AG04449 (cell line): ENCODE measurements around the gene RNLS.

Experiments used
- CTCF ChIA-PET: fragments of 350-600 bp; formaldehyde crosslinking; extraction: SDS; loops from one replicate; lab custom pipeline; 2021; ENCODE audit warnings: antibody characterized with exemption; lab: Yijun Ruan, JAX
- POLR2A ChIA-PET: fragments of 400-600, 350-600 bp; formaldehyde crosslinking; extraction: SDS; loops from one replicate; lab custom pipeline; 2020; ENCODE audit warnings: antibody characterized with exemption, inconsistent platforms; lab: Yijun Ruan, JAX
- DNase-seq: peaks from one replicate; pipeline ENCODE4 v3.0.0-alpha.2; 2010; ENCODE audit warnings: low read depth, low spot score
- H3K4me3 ChIP-seq: 2 replicates; pipeline ENCODE4 v1.5.1; 2011; ENCODE audit warnings: low read depth, mild to moderate bottlenecking, control low read depth, low read length
- TF ChIP-seq, protein P1 (sequence below): IDR thresholded peaks from one replicate; pipeline ENCODE4 v1.5.1; 2011; ENCODE audit warnings: mild to moderate bottlenecking, moderate library complexity, low read length, control low read depth, inconsistent platforms; ENCODE audit not compliant: insufficient read depth; ENCODE audit errors: missing control alignments

The RNLS gene

GRCh38 chr10:88528806-88529570 lies 54.1 kb downstream of the RNLS start:
- DNase-seq: no peak
- H3K4me3 ChIP-seq: no peak overlapping the region
- POLR2A ChIA-PET: no interaction called here
- TF ChIP-seq, protein P1, sequence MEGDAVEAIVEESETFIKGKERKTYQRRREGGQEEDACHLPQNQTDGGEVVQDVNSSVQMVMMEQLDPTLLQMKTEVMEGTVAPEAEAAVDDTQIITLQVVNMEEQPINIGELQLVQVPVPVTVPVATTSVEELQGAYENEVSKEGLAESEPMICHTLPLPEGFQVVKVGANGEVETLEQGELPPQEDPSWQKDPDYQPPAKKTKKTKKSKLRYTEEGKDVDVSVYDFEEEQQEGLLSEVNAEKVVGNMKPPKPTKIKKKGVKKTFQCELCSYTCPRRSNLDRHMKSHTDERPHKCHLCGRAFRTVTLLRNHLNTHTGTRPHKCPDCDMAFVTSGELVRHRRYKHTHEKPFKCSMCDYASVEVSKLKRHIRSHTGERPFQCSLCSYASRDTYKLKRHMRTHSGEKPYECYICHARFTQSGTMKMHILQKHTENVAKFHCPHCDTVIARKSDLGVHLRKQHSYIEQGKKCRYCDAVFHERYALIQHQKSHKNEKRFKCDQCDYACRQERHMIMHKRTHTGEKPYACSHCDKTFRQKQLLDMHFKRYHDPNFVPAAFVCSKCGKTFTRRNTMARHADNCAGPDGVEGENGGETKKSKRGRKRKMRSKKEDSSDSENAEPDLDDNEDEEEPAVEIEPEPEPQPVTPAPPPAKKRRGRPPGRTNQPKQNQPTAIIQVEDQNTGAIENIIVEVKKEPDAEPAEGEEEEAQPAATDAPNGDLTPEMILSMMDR: no peak
- CTCF ChIA-PET: interaction anchor here (1.0 kb wide), 1 partner anchor 24 kb away, joined by 3 read pairs; no protein-coding TSS in a partner anchor

DNA sequence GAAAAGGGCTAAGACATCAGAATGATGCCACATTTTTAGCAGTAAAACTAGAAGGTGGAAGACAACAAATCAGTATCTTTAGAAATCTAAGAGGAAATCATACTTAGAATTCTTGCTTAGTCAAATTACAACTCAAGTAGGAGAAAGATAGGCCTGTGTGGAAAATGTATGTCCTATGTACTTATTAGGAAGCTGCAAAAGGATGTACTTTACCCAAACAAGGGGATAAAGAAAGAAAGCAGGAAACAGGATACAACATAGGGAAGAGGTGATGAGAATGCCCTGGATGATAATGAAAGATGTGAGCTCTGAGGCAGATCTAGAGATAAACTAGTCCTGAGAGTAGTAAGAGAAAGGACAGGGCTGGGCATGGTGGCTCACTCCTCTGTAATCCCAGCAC lies 54.9 kb downstream of the RNLS start:
- TF ChIP-seq, protein P1: no peak
- H3K4me3 ChIP-seq: no peak overlapping the region
- ChIA-PET CTCF (interaction anchor here (1.0 kb wide), 1 partner anchor 24 kb away, joined by 3 read pairs; no protein-coding TSS in a partner anchor), POLR2A (no interaction called here)
- no peak for DNase-seq

DNA sequence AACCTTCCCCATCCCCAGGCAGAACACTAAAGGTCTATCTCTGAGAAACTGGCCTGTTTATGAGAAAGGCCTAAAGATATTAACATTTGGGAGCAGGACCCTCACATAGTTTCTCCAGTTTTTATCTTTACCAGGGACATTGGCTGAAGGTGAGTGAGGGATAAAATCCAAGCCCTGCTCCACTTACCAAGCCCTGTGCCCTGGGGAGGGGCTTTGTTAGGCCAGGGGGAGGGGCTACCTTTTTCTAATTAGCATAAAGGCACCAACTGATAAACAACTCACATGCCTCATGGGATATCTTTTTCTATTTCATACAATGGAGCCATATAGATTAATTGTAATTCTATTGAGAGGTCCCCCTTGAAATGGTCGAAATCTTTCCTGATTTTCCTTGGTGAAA lies 55.9 kb downstream of the RNLS start:
- TF ChIP-seq, protein P1: no peak
- CTCF ChIA-PET: interaction anchor here (1.4 kb wide), 1 partner anchor 38 kb away, joined by 3 read pairs; no protein-coding TSS in a partner anchor
- DNase-seq: no peak
- H3K4me3 ChIP-seq: no peak overlapping the region
- POLR2A ChIA-PET: interaction anchor here (0.6 kb wide), 1 partner anchor 130 kb away, joined by 3 read pairs; no protein-coding TSS in a partner anchor

- H3K4me3 ChIP-seq: no peak overlapping the region
- CTCF ChIA-PET: interaction anchor here (1.4 kb wide), 1 partner anchor 39 kb away, joined by 3 read pairs; no protein-coding TSS in a partner anchor
- POLR2A ChIA-PET: interaction anchor here (0.6 kb wide), 1 partner anchor 129 kb away, joined by 3 read pairs; no protein-coding TSS in a partner anchor
- TF ChIP-seq, protein P1: no peak
- DNase-seq: no peak
Measured at GRCh38 chr10:88526501-88527105, 56.5 kb downstream of the RNLS start.

DNA sequence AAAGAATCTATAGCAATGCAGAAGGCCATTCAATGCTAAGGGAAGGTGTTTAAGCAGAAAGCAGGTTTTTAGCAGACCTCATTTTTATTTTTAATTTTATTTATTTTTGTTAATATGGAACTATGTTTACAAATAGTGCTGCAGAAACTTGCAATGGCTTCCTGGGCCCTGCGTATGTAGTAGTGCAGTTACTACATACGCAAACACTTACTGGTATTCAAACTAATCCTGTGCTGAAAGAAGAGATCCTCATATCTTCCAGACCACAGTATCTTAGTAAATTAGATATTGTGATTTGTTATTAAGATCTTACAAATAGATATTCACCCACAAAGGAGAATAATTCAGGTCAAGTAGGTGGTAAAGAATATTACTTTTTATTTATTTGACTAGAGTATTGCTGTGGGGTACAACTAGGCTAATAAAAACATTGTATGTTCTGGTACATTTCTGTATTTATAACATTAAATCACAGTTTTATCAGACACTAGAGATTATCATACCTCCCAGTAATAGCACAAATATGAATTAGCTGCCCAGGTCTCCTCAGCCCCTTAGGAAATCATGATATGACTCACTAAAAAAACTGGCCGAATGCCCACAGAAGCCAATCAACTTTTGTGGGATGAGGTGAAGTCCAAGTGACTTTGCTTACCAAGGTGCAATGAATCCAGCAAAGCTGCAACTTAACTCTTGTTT lies 57.6 kb downstream of the RNLS start:
- POLR2A ChIA-PET: no interaction called here
- no peak for DNase-seq
- CTCF ChIA-PET: interaction anchor here (1.4 kb wide), 1 partner anchor 40 kb away, joined by 3 read pairs; no protein-coding TSS in a partner anchor
- no peak overlapping the region for H3K4me3 ChIP-seq
- TF ChIP-seq, protein P1: no peak
